SK-N-SH treated with all-trans-retinoic acid at 6 μM for 48 hours (cell line): ENCODE measurements around the gene CEBPB.

Source experiments
- BACH2 ChIP-seq: fragments of 250-450 bp; sonication (Bioruptor Pico); IDR thresholded peaks from 2 replicates; pipeline ENCODE4 v1.9.0; 2021; ENCODE audit warnings: mild to moderate bottlenecking, borderline replicate concordance
- ESRRG ChIP-seq: fragments of 250-450 bp; sonication (Bioruptor Pico); IDR thresholded peaks from 2 replicates; pipeline ENCODE4 v1.6.1; 2021; ENCODE audit warnings: mild to moderate bottlenecking
- PATZ1 ChIP-seq: fragments of 250-450 bp; sonication (Bioruptor Pico); IDR thresholded peaks from 2 replicates; pipeline ENCODE4 v1.8.0; 2020; ENCODE audit warnings: mild to moderate bottlenecking, moderate library complexity, borderline replicate concordance
- RARB ChIP-seq: fragments of 250-450 bp; sonication (Bioruptor Pico); IDR thresholded peaks from 2 replicates; pipeline ENCODE4 v1.8.0; 2021; ENCODE audit warnings: mild to moderate bottlenecking, moderate library complexity
- TCF4 ChIP-seq: fragments of 250-450 bp; sonication (Bioruptor Pico); IDR thresholded peaks from 2 replicates; pipeline ENCODE4 v1.8.0; 2021; ENCODE audit warnings: mild to moderate bottlenecking, moderate library complexity, borderline replicate concordance
- TOX ChIP-seq: fragments of 250-450 bp; sonication (Bioruptor Pico); IDR thresholded peaks from 2 replicates; pipeline ENCODE4 v1.8.0; 2021; ENCODE audit warnings: mild to moderate bottlenecking, moderate library complexity, borderline replicate concordance
- ZFP3 ChIP-seq: fragments of 250-450 bp; sonication (Bioruptor Pico); IDR thresholded peaks from 2 replicates; pipeline ENCODE4 v1.5.0; 2020; ENCODE audit warnings: mild to moderate bottlenecking, moderate library complexity
- ZFP30 ChIP-seq: fragments of 450-650 bp; formaldehyde crosslinking; IDR thresholded peaks from 2 replicates; pipeline ENCODE4 v1.5.0; 2022; ENCODE audit warnings: mild to moderate bottlenecking, moderate library complexity
- TF ChIP-seq, protein P1 (sequence below): fragments of 250-450 bp; sonication (Bioruptor Pico); IDR thresholded peaks from 2 replicates; pipeline ENCODE4 v1.5.0; 2020; ENCODE audit warnings: mild to moderate bottlenecking, moderate library complexity

GRCh38 chr20:50220093-50220893, 29.7 kb downstream of the CEBPB start:
- no peak for TF ChIP-seq TCF4 (CRISPR knock-in tag)
- no peak for TF ChIP-seq BACH2
- no peak for TF ChIP-seq ZFP3 (CRISPR knock-in tag)
- TF ChIP-seq ESRRG (CRISPR knock-in tag), result no peak
- TF ChIP-seq PATZ1 (CRISPR knock-in tag), result no peak
- TF ChIP-seq, protein P1, sequence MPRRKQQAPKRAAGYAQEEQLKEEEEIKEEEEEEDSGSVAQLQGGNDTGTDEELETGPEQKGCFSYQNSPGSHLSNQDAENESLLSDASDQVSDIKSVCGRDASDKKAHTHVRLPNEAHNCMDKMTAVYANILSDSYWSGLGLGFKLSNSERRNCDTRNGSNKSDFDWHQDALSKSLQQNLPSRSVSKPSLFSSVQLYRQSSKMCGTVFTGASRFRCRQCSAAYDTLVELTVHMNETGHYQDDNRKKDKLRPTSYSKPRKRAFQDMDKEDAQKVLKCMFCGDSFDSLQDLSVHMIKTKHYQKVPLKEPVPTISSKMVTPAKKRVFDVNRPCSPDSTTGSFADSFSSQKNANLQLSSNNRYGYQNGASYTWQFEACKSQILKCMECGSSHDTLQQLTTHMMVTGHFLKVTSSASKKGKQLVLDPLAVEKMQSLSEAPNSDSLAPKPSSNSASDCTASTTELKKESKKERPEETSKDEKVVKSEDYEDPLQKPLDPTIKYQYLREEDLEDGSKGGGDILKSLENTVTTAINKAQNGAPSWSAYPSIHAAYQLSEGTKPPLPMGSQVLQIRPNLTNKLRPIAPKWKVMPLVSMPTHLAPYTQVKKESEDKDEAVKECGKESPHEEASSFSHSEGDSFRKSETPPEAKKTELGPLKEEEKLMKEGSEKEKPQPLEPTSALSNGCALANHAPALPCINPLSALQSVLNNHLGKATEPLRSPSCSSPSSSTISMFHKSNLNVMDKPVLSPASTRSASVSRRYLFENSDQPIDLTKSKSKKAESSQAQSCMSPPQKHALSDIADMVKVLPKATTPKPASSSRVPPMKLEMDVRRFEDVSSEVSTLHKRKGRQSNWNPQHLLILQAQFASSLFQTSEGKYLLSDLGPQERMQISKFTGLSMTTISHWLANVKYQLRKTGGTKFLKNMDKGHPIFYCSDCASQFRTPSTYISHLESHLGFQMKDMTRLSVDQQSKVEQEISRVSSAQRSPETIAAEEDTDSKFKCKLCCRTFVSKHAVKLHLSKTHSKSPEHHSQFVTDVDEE, result no peak
- no peak for TF ChIP-seq RARB (CRISPR knock-in tag)
- no peak for TF ChIP-seq TOX (CRISPR knock-in tag)
- TF ChIP-seq ZFP30 (CRISPR knock-in tag), result no peak
